GM03348 (cell line): ENCODE results near the gene SIM1.

ENCODE experiments used
- DNase-seq: peaks from one replicate; pipeline ENCODE4 v3.0.0; 2012; ENCODE audit warnings: low spot score

Gene SIM1

GRCh38 chr6:100472674-100473073, 8.0 kb upstream of the SIM1 start:
- no peak for DNase-seq

GRCh38 chr6:100470422-100471120, 5.8 kb upstream of the SIM1 start:
- no peak for DNase-seq

DNA sequence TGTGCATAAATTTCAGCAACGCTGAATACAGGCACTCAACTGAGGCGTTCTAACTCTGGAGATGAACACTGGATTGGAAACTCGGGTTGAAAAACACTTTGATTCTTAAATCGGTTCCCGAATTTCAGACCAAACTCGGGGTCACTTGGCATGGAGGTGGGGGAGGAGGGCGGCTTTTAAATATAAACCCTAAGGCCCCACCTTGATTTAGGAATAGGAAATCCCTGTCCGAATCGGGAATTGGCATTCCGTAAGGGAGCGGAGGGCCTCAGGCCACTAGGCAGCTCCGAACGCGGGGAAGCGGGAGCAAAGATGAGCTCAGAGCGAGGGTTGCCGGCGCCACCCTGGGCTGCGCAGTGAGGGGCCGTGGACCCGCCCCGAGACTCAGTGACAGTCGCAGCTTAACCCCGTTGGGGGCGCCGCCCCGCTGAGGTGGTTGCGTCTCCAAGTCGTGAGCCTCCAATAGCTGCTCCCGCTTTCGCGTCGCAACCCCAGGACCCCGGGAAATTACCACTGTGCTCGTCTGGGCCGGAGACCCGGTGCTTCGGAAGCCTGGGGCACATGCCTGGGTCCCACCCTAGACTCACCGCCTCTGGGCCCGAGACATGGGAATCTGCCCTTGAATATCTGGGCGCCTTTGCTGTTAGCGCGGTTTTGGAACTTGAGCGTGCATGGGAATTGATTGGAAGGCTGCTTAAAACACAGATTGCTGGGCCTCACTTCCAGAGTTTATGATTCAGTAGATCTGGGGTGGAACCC, 4.6 kb upstream of the SIM1 start:
- no peak for DNase-seq

- DNase-seq: no peak
Measured at GRCh38 chr6:100468016-100468622, 3.4 kb upstream of the SIM1 start.

- no peak for DNase-seq
Measured at GRCh38 chr6:100467129-100468015, 2.7 kb upstream of the SIM1 start.

DNA sequence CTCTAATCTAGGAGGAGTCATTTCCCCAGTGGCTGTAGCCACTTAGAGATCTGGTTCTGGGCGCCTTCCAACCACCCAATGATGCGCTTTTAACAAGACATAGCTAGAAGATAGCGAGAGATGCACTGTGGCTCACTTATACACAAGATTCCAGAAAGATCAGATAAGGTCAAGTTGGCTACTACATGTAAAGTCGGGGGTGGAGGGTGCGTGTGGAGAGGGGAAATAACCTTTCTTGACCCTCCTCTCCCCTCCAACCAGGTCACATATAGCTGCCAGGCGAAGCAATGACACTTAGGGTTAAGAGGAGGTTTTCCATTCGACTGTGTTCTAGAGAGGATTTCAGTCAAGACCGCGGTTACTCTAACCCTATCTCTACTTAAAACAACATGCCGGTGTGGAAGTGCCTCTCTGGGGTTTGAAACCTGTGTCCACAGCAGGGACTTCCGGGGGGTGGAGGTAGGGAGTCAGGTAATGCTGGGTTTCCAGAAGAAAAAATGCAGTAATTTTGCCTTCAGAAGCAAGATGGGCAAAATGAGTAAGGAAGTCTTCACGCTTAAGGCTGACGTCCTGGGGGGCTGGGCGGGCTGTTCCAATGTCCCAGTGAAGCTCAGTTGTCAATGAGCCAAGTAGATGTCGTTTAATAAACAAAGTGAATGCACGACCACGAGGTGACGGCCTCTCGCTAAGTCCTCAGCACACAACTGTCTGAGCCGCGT, 1.8 kb upstream of the SIM1 start:
- no peak for DNase-seq

GRCh38 chr6:100465701-100466409, 1.1 kb upstream of the SIM1 start:
- DNase-seq: no peak

DNA sequence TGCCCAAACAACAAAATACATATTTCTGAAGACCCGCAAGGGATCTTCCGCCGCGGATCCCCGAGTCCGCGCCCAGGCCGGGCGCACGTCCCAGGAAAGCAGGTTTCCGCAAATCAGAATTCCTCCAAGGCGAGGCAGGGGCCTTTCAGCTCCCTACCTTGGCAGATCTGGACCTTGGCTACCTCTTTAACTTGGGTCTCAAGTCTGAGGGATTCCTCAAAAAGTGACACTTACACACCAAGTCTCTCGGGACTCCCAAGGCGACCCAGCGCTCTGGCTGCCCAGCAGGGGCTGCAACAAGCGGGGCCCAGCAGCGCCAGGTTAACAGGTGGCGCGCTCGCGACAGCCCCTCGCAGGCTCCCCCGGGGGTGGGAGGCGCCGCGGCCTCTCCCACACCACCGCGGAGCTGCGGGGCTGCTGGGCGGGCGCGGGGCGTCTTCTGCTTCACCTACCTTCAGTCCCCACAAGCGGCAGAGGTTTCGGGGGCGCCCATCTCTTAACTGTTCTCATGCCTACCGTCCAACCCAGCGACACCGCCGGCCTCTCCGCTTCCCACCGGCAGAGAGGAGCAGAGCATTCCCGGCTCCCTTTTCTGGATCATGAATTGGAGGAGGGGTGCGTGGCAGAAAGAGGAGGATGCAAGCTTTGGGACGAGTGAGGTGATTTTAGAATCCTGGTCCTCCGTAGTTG, 414 bp downstream of the SIM1 start:
- DNase-seq: peak; percentile 54

- peak; percentile 29 for DNase-seq
Measured at GRCh38 chr6:100463630-100464161, 1.0 kb downstream of the SIM1 start.

DNA sequence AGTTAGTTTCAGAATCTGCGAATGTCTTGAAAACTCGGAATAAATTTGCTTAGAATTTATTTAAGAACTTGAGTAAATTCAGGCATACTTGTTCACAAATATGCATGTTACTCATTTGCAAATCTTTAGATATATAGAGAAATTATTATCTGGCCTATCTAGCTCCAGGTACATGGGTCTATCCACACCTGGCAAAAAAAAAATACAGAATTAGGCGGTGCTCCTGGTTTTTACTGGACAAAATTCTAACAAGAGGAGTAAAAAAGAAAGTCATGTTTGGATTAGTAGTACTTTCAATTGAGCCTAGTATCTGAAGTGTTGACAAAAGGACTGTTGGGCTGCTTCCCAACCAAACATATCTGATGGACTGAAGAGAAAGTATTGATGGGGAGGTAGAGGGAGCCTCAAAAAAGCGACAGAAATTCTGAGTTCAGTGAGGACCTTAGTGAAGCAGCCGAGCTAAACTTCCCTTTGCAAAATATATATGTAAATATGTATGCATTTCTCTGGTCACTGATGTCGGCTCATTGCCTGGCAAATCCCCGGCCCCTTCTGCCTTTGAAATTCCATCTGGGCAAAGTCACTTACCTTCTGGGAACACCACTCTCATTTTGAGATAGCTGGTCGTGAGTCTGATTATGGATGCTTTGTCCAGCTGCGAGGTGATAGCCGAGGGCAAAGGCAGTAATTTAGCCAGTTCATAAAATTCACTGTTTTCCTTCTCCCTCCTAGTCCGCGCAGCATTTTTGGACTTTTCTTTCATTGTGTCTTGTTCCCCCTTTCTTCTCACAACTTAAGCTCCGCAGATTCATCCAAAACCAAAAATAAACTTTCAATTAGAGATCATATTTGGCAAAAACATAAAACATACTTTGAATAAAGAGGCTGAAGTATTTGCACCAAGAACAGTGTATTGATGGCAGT, 1.8 kb downstream of the SIM1 start:
- no peak for DNase-seq

- DNase-seq: no peak
Measured at GRCh38 chr6:100461917-100462705, 2.6 kb downstream of the SIM1 start.

- peak; percentile 87 for DNase-seq
Measured at GRCh38 chr6:100461278-100461916, 3.3 kb downstream of the SIM1 start.

- peak; percentile 50 for DNase-seq
Measured at GRCh38 chr6:100460650-100461204, 4.0 kb downstream of the SIM1 start.

GRCh38 chr6:100459592-100460184, 5.0 kb downstream of the SIM1 start:
- no peak for DNase-seq

- DNase-seq: no peak
Measured at GRCh38 chr6:100458841-100459591, 5.7 kb downstream of the SIM1 start.
